MCF 10A (cell line): Measurements from ENCODE around the gene FGF14. TPM values are rescaled to one million over a fixed set of nuclear protein-coding genes. Genes with fewer than 3 reads are reported as not detected.

Source experiments
- BruUV-seq: library from RNA; stranded (reverse); fragments of 400-500 nt; replicated peaks from 2 replicates; lab custom pipeline; 2021; lab: Mats Ljungman, UMichigan
- CTCF ChIA-PET: fragments of 300-600 bp; sonication (Branson Sonifier 250); formaldehyde crosslinking; extraction: SDS; loops from one replicate; lab custom pipeline; 2021; ENCODE audit warnings: antibody characterized with exemption, inconsistent platforms; lab: Yijun Ruan, JAX
- POLR2A ChIA-PET: fragments of 300-600, 350-650 bp; sonication (Branson Sonifier 250); formaldehyde crosslinking; extraction: SDS; loops from one replicate; lab custom pipeline; 2020; ENCODE audit warnings: antibody characterized with exemption, inconsistent platforms; lab: Yijun Ruan, JAX
- DNase-seq: peaks from one replicate; pipeline ENCODE4 v3.0.0-alpha.2; 2018; ENCODE audit not compliant: unreplicated experiment
- H3K27ac Mint-ChIP-seq: one replicate; pipeline ENCODE4 v1.8.0; 2022; ENCODE audit warnings: mild to moderate bottlenecking, low read depth, mixed read lengths; ENCODE audit not compliant: unreplicated experiment
- H3K27me3 Mint-ChIP-seq: one replicate; pipeline ENCODE4 v1.8.0; 2022; ENCODE audit warnings: mixed read lengths; ENCODE audit not compliant: insufficient read depth, unreplicated experiment
- H3K36me3 Mint-ChIP-seq: one replicate; pipeline ENCODE4 v1.8.0; 2022; ENCODE audit warnings: mild to moderate bottlenecking, moderate library complexity, mixed read lengths; ENCODE audit not compliant: insufficient read depth, unreplicated experiment
- H3K4me1 Mint-ChIP-seq: one replicate; pipeline ENCODE4 v1.8.0; 2022; ENCODE audit warnings: mixed read lengths; ENCODE audit not compliant: insufficient read depth, unreplicated experiment
- H3K4me3 Mint-ChIP-seq: one replicate; pipeline ENCODE4 v1.8.0; 2022; ENCODE audit warnings: mild to moderate bottlenecking, moderate library complexity, mixed read lengths; ENCODE audit not compliant: unreplicated experiment
- H3K9me3 Mint-ChIP-seq: one replicate; pipeline ENCODE4 v1.8.0; 2022; ENCODE audit warnings: mixed read lengths; ENCODE audit not compliant: unreplicated experiment
- intact Hi-C: fragments of 100-400 bp; cut with micrococcal nuclease; formaldehyde crosslinking; loops from 2 replicates; pipeline ENCODE4 v1.14.1; 2022
- total RNA-seq: library from RNA; stranded (reverse); gene quantifications from 2 replicates; pipeline ENCODE4 v1.2.3, GENCODE V29; 2022
- TF ChIP-seq, protein P1 (sequence below): fragments of 200-600 bp; IDR thresholded peaks from one replicate; pipeline ENCODE4 v1.8.0; 2022; ENCODE audit warnings: antibody characterized with exemption, mild to moderate bottlenecking; ENCODE audit not compliant: unreplicated experiment

Gene FGF14
- total RNA-seq, 1 experiment from 2014 or later: not detected

DNA sequence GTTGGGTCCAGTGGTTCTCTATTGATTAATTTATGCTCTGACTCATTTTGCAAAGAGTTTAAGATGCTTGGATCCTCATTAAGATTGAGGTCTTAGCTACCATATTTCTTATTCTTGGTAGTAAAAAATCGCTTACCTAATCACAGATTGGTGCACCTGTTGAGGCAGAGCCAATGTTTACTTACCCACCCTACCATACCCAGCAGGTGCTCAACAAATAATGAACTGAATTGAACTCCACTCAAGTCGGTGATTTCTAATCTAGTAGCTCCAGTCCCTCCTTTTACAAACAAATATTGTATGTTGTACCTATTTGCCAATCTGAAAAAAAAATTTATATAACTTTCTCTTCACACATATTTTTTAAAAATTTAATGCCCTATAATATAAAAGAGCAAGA, 361.0 kb downstream of the FGF14 start:
- intact Hi-C loops: no loop called here
- no peak overlapping the region for H3K4me3 Mint-ChIP-seq
- no peak for DNase-seq
- H3K36me3 Mint-ChIP-seq: no peaks in the 10 kb centered on the region
- CTCF ChIA-PET: no interaction called here
- no TSS peak for BruUV-seq
- H3K4me1 Mint-ChIP-seq: no peaks in the 10 kb centered on the region
- no peaks in the 10 kb centered on the region for H3K9me3 Mint-ChIP-seq
- TF ChIP-seq, protein P1, sequence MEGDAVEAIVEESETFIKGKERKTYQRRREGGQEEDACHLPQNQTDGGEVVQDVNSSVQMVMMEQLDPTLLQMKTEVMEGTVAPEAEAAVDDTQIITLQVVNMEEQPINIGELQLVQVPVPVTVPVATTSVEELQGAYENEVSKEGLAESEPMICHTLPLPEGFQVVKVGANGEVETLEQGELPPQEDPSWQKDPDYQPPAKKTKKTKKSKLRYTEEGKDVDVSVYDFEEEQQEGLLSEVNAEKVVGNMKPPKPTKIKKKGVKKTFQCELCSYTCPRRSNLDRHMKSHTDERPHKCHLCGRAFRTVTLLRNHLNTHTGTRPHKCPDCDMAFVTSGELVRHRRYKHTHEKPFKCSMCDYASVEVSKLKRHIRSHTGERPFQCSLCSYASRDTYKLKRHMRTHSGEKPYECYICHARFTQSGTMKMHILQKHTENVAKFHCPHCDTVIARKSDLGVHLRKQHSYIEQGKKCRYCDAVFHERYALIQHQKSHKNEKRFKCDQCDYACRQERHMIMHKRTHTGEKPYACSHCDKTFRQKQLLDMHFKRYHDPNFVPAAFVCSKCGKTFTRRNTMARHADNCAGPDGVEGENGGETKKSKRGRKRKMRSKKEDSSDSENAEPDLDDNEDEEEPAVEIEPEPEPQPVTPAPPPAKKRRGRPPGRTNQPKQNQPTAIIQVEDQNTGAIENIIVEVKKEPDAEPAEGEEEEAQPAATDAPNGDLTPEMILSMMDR: no peak
- POLR2A ChIA-PET: interaction anchor here (0.6 kb wide), 1 partner anchor 220 kb away, joined by 4 read pairs; no protein-coding TSS in a partner anchor
- no peak overlapping the region for H3K27ac Mint-ChIP-seq
- H3K27me3 Mint-ChIP-seq: no peaks in the 10 kb centered on the region

DNA sequence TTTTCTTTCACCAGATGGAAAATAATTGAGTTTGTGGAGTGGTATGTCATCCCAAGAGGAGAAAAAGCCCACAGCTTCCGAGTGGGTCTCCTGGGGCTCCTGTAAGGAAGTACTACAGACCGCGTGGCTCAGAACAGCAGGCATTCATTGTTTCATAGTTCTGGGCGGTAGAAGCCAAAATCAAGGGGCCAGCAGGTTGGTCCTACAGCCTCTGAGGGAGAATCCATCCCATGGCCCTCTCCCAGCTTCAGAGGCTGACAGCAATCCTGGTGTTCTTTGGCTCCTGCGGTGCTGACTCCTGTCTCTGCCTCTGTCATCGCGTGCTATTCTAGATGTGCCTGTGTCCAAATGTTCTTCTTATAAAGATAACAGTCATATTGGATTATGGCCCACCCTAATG, 362.6 kb downstream of the FGF14 start:
- BruUV-seq: no TSS peak
- H3K4me3 Mint-ChIP-seq: no peak overlapping the region
- CTCF ChIA-PET: no interaction called here
- no peaks in the 10 kb centered on the region for H3K4me1 Mint-ChIP-seq
- H3K36me3 Mint-ChIP-seq: no peaks in the 10 kb centered on the region
- H3K27ac Mint-ChIP-seq: no peak overlapping the region
- no peak for DNase-seq
- intact Hi-C loops: no loop called here
- no peaks in the 10 kb centered on the region for H3K9me3 Mint-ChIP-seq
- no peaks in the 10 kb centered on the region for H3K27me3 Mint-ChIP-seq
- TF ChIP-seq, protein P1: no peak
- POLR2A ChIA-PET: no interaction called here

DNA sequence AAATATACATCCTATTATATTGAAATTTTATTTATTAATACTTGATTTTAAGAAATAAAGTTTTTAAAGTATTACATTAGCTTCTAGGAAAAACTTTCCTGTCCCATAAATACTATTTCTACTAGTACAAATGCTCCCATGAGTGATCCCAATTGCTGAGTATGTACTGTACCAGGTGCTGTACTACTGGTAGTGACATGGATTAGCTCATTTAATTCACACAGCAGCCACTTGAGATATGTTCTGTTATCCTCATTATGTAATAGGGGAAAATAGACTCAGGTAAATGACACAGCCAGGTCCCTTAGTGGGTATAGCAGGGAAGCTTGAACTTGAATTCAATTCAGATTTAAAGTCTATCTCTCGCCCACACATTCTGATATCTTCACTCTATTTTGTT, 363.1 kb downstream of the FGF14 start:
- intact Hi-C loops: no loop called here
- ChIA-PET CTCF (no interaction called here), POLR2A (no interaction called here)
- TF ChIP-seq, protein P1: no peak
- DNase-seq: no peak
- H3K4me3 Mint-ChIP-seq: no peak overlapping the region
- H3K4me1 Mint-ChIP-seq: no peaks in the 10 kb centered on the region
- no peak overlapping the region for H3K27ac Mint-ChIP-seq
- H3K36me3 Mint-ChIP-seq: no peaks in the 10 kb centered on the region
- no peaks in the 10 kb centered on the region for H3K27me3 Mint-ChIP-seq
- no TSS peak for BruUV-seq
- no peaks in the 10 kb centered on the region for H3K9me3 Mint-ChIP-seq

DNA sequence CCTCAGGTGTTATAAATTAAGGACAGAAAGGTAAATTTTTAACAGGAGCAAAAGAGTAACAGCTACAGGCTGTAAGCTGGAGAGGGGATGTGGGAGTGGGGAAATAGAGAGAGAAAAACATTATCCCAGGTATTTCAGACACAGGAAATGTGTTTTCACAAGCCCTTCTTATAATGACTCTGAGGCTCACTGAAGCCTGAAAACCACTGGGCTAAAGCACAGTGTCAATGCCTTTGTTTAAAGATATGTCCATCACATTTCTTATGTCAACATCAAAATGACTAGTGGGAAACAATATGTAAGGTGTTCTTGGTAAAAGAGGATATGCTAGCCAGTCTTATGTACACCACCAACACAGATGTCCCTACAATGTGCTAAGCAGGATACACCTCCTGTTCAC, 365.9 kb downstream of the FGF14 start:
- no peaks in the 10 kb centered on the region for H3K27me3 Mint-ChIP-seq
- no peak overlapping the region for H3K27ac Mint-ChIP-seq
- no peaks in the 10 kb centered on the region for H3K9me3 Mint-ChIP-seq
- no peaks in the 10 kb centered on the region for H3K4me1 Mint-ChIP-seq
- no peak for DNase-seq
- CTCF ChIA-PET: no interaction called here
- intact Hi-C loops: no loop called here
- no peak overlapping the region for H3K4me3 Mint-ChIP-seq
- BruUV-seq: no TSS peak
- TF ChIP-seq, protein P1: no peak
- no peaks in the 10 kb centered on the region for H3K36me3 Mint-ChIP-seq
- POLR2A ChIA-PET: interaction anchor here (0.7 kb wide), 1 partner anchor 68 kb away, joined by 3 read pairs; no protein-coding TSS in a partner anchor
